Lower lobe of right lung (tissue), 2 donors: ENCODE data around the gene C1orf116. TPM values are rescaled to one million over a fixed set of nuclear protein-coding genes. Genes with fewer than 3 reads are reported as not detected.

Experiments used
- ATAC-seq, 2 donors: fragments of 200-7000 bp; cut with Tn5 transposase; one replicate each; pipeline ENCODE4 v1.9.1; 2020 to 2022; ENCODE audit warnings: mild to moderate bottlenecking in 2 of 2, moderate library complexity in 2 of 2
- DNase-seq: peaks from one replicate; pipeline ENCODE4 v3.0.0-alpha.2; 2020
- H3K27ac ChIP-seq: fragments of 200-600 bp; one replicate; pipeline ENCODE4 v1.8.0; 2022
- H3K27me3 ChIP-seq: fragments of 200-600 bp; one replicate; pipeline ENCODE4 v1.8.0; 2022; ENCODE audit warnings: low read depth
- H3K36me3 ChIP-seq: fragments of 200-600 bp; one replicate; pipeline ENCODE4 v1.8.0; 2022; ENCODE audit warnings: mild to moderate bottlenecking
- H3K4me1 ChIP-seq: fragments of 200-600 bp; one replicate; pipeline ENCODE4 v1.8.0; 2022
- H3K4me3 ChIP-seq: fragments of 200-600 bp; one replicate; pipeline ENCODE4 v1.8.0; 2022; ENCODE audit warnings: mild to moderate bottlenecking
- H3K9me3 ChIP-seq: fragments of 200-600 bp; one replicate; pipeline ENCODE4 v1.8.0; 2022
- CTCF ChIP-seq: fragments of 200-600 bp; IDR thresholded peaks from one replicate; pipeline ENCODE4 v1.8.0; 2022; ENCODE audit warnings: antibody characterized with exemption, mild to moderate bottlenecking
- intact Hi-C: fragments of 100-400 bp; cut with DNase I; formaldehyde crosslinking; loops from one replicate; pipeline ENCODE4 v1.11.0; 2022
- total RNA-seq: library from RNA; stranded (reverse); fragmentation: NEBNext Ultra II Directional; extraction: Animal tissue kit (Norgen Biotek cat#: 25700); gene quantifications from one replicate; pipeline ENCODE4 v1.2.1, GENCODE V29; 2021
- donor health status: DM: no; HTN: yes; CAD: no; lungs with severe emphysema.

The C1orf116 gene
- total RNA-seq, 1 donor from 2014 or later: 123 TPM

DNA sequence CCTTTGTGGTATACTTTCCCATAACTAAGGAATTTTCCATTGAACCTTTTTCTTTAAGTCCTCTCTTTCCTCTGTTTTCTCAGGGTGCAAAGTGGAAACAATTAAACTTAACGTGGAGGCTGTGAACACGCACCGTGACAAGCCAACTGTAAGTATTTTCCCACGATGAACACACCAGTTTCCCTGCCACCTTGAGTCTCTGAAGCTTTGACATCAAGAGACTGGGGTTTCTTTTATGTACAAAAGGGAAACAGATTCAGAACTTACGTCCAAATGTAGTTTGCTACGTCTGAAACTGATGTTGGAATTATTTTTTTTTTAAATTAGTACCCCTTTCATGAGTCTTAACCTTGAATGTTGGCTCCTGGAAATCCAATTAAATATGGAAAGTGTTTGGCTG is 38.9 kb upstream of the C1orf116 start:
- Histone ChIP-seq H3K4me1 (no peaks in the 10 kb centered on the region), H3K27me3 (no peaks in the 10 kb centered on the region), H3K4me3 (no peak overlapping the region), H3K27ac (no peak overlapping the region), H3K9me3 (no peaks in the 10 kb centered on the region), H3K36me3 (peaks cover 72% of the 10 kb centered on the region)
- no peak for TF ChIP-seq CTCF
- intact Hi-C loops: no loop called here
- DNase-seq (no peak), ATAC-seq (no peak)

- H3K9me3 ChIP-seq: no peaks in the 10 kb centered on the region
- no peak overlapping the region for H3K27ac ChIP-seq
- ATAC-seq (peak in 1 of 2 donors; percentile 50), DNase-seq (no peak)
- H3K4me3 ChIP-seq: no peak overlapping the region
- no peaks in the 10 kb centered on the region for H3K4me1 ChIP-seq
- peaks cover 72% of the 10 kb centered on the region for H3K36me3 ChIP-seq
- intact Hi-C loops: no loop called here
- no peaks in the 10 kb centered on the region for H3K27me3 ChIP-seq
- TF ChIP-seq CTCF: no peak
Measured at GRCh38 chr1:207070811-207071210, 38.3 kb upstream of the C1orf116 start.

GRCh38 chr1:207069858-207070506 is 37.4 kb upstream of the C1orf116 start:
- no peak for TF ChIP-seq CTCF
- DNase-seq (no peak), ATAC-seq (peak in 1 of 2 donors; percentile 7)
- H3K4me3 ChIP-seq: no peak overlapping the region
- H3K27ac ChIP-seq: no peak overlapping the region
- intact Hi-C loops: no loop called here
- H3K9me3 ChIP-seq: no peaks in the 10 kb centered on the region
- H3K27me3 ChIP-seq: no peaks in the 10 kb centered on the region
- peaks cover 80% of the 10 kb centered on the region for H3K36me3 ChIP-seq
- no peaks in the 10 kb centered on the region for H3K4me1 ChIP-seq

GRCh38 chr1:207069061-207069460 is 36.5 kb upstream of the C1orf116 start:
- intact Hi-C loops: no loop called here
- H3K4me3 ChIP-seq: no peak overlapping the region
- TF ChIP-seq CTCF: no peak
- H3K9me3 ChIP-seq: no peaks in the 10 kb centered on the region
- ATAC-seq (peak in 1 of 2 donors; percentile 29), DNase-seq (no peak)
- no peaks in the 10 kb centered on the region for H3K4me1 ChIP-seq
- no peaks in the 10 kb centered on the region for H3K27me3 ChIP-seq
- no peak overlapping the region for H3K27ac ChIP-seq
- peaks cover 83% of the 10 kb centered on the region for H3K36me3 ChIP-seq

GRCh38 chr1:207067665-207068064 is 35.1 kb upstream of the C1orf116 start:
- no peak for TF ChIP-seq CTCF
- intact Hi-C loops: no loop called here
- DNase-seq (no peak), ATAC-seq (no peak)
- Histone ChIP-seq H3K27me3 (no peaks in the 10 kb centered on the region), H3K9me3 (no peaks in the 10 kb centered on the region), H3K4me1 (no peaks in the 10 kb centered on the region), H3K36me3 (peaks cover 86% of the 10 kb centered on the region), H3K27ac (no peak overlapping the region), H3K4me3 (no peak overlapping the region)
